ENCODE measurements around the gene ENTHD1.

Gene ENTHD1

DNA sequence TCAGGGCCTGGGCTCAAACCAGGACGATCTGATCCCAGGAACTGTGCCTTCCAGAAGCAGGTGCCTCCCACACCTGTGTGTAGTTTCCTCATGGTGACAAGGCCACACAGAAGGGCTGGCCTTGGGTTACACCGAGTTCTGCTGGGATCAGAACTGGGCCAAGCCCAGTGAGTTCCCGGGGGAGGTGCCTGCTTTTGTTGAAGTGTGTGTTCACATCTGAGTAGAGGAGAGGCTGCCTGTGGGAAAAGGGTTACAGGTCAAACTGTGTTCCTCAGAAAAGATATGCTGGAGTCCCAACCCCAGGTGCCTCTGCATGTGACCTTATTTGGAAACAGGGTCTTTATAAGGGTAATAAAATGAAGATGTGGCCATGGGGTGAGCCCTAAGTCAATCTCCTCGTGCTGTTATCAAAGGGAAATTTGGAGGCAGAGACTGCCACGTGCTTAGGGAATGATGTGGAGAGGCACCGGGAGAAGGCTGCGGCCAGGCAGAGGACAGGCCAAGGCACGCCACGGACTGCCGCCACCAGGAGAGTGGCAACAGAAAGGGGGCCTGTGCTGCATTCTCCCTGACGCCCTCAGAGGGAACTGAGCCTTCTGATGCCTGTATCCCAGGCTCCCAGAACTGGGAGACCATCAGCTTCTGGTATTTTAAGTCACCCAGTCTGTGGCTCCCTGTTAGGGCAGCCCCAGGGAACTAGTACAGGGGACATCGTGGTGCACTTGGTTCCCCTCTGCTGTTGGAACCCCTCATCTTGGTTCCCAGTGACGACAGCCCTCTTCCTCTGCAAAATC is 164.2 kb downstream of the ENTHD1 start:
- Histone ChIP-seq H3K27me3 (ENCODE audit: control insufficient read depth, insufficient read depth, low read length) (no peaks in the 10 kb centered on the region), H3K4me1 (ENCODE audit: control insufficient read depth, insufficient read depth, low read length) (peaks cover 7% of the 10 kb centered on the region; the same call in 1 of the 2 replicates), H3K27ac (ENCODE audit: low read depth, low read length) (no peak overlapping the region), H3K9ac (ENCODE audit: low read depth, low read length) (no peak overlapping the region), H3K9me3 (ENCODE audit: control insufficient read depth, insufficient read depth, low read length) (no peaks in the 10 kb centered on the region), H3K36me3 (ENCODE audit: control insufficient read depth, insufficient read depth, low read length) (no peaks in the 10 kb centered on the region), H3K4me3 (ENCODE audit: low read depth, low read length) (no peak overlapping the region)

DNA sequence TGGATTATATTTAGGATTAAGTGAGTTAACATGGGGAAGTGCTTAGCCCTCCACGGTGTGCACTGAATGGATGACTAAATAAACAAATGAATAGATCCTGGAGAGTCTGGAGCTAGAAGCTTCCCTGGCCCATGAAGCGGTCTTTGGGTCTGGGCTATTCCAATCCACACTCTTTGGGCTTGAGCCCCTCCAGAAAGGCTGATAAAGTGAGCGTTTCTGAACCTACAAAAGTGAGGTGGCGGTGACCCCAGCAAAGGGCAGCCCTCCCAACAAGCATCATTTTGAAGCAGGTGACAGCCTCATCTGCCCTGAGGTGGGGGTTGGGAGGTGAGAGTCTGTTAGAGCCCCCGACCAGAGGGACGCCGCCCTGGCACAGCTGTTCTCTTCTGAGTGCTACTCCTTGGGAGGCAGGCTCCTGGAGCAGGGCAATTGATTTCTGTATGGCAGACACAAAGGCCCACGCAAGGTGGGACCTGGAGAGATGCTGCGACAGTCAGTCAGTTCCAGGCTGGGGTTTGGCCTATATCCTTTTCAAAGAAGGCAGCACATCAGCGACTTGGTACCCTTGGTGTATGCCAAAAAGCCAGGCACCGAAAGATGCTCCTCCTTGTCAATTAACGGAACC is 165.2 kb downstream of the ENTHD1 start:
- Histone ChIP-seq H3K4me3 (ENCODE audit: low read depth, low read length) (no peak overlapping the region), H3K27me3 (ENCODE audit: control insufficient read depth, insufficient read depth, low read length) (no peaks in the 10 kb centered on the region), H3K9me3 (ENCODE audit: control insufficient read depth, insufficient read depth, low read length) (no peaks in the 10 kb centered on the region), H3K4me1 (ENCODE audit: control insufficient read depth, insufficient read depth, low read length) (peaks cover 7% of the 10 kb centered on the region; the same call in 1 of the 2 replicates), H3K9ac (ENCODE audit: low read depth, low read length) (no peak overlapping the region), H3K36me3 (ENCODE audit: control insufficient read depth, insufficient read depth, low read length) (no peaks in the 10 kb centered on the region), H3K27ac (ENCODE audit: low read depth, low read length) (no peak overlapping the region)

DNA sequence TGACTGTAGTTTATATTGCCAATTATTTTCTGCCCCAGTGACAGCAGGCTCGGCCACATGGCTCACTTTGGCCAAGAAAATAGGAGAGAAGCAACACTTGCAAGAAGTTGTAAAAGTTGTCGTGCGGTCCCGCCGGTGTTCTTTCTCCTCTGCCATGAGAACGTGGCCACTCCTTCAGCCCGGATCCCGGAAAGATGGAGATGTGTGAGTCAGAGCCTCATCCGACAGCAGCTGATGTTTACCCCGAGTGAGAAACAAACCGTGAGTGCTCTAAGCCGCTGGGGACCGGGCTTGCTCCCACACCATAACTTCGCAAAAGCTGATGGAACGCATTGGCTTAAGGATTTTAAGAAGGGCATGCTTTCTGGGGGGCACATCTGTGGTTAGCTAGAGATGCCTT is 166.0 kb downstream of the ENTHD1 start:
- Histone ChIP-seq H3K9me3 (ENCODE audit: control insufficient read depth, insufficient read depth, low read length) (no peaks in the 10 kb centered on the region), H3K36me3 (ENCODE audit: control insufficient read depth, insufficient read depth, low read length) (no peaks in the 10 kb centered on the region), H3K27me3 (ENCODE audit: control insufficient read depth, insufficient read depth, low read length) (no peaks in the 10 kb centered on the region), H3K9ac (ENCODE audit: low read depth, low read length) (no peak overlapping the region), H3K4me1 (ENCODE audit: control insufficient read depth, insufficient read depth, low read length) (peaks cover 7% of the 10 kb centered on the region; the same call in 1 of the 2 replicates), H3K27ac (ENCODE audit: low read depth, low read length) (no peak overlapping the region), H3K4me3 (ENCODE audit: low read depth, low read length) (no peak overlapping the region)

GRCh38 chr22:39725351-39726035 is 168.1 kb downstream of the ENTHD1 start:
- Histone ChIP-seq H3K27ac (ENCODE audit: low read depth, low read length) (no peak overlapping the region), H3K4me3 (ENCODE audit: low read depth, low read length) (no peak overlapping the region), H3K36me3 (ENCODE audit: control insufficient read depth, insufficient read depth, low read length) (no peaks in the 10 kb centered on the region), H3K9ac (ENCODE audit: low read depth, low read length) (no peak overlapping the region), H3K27me3 (ENCODE audit: control insufficient read depth, insufficient read depth, low read length) (no peaks in the 10 kb centered on the region), H3K4me1 (ENCODE audit: control insufficient read depth, insufficient read depth, low read length) (0 out of 2 replicates have a peak, but pooled peaks cover 1% of the 10 kb centered on the region), H3K9me3 (ENCODE audit: control insufficient read depth, insufficient read depth, low read length) (no peaks in the 10 kb centered on the region)

DNA sequence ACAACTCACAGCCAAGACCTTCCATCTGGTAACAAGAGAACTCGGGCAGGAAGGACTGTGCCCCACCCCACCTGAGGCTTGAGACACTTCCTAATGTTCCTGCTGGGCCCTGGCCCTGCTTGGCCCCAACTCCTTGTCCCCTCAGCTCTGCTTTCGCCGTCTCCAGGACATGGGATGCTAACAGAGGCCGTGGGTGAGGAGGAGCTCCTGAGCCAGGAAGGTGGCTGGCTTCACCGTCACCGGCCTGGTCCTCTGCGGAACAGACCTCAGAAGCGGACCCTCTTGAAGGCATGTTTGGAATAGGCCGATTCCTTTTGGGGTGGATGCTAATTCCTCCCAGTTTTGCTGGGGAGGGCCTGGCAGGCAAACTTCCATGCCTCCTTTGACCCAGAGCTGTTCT is 168.7 kb downstream of the ENTHD1 start:
- no peaks in the 10 kb centered on the region for H3K27me3 ChIP-seq (ENCODE audit: control insufficient read depth, insufficient read depth, low read length)
- no peak overlapping the region for H3K27ac ChIP-seq (ENCODE audit: low read depth, low read length)
- no peaks in the 10 kb centered on the region for H3K36me3 ChIP-seq (ENCODE audit: control insufficient read depth, insufficient read depth, low read length)
- no peaks in the 10 kb centered on the region for H3K9me3 ChIP-seq (ENCODE audit: control insufficient read depth, insufficient read depth, low read length)
- no peak overlapping the region for H3K4me3 ChIP-seq (ENCODE audit: low read depth, low read length)
- H3K9ac ChIP-seq (ENCODE audit: low read depth, low read length) = no peak overlapping the region
- peaks cover 7% of the 10 kb centered on the region; the same call in 1 of the 2 replicates for H3K4me1 ChIP-seq (ENCODE audit: control insufficient read depth, insufficient read depth, low read length)

DNA sequence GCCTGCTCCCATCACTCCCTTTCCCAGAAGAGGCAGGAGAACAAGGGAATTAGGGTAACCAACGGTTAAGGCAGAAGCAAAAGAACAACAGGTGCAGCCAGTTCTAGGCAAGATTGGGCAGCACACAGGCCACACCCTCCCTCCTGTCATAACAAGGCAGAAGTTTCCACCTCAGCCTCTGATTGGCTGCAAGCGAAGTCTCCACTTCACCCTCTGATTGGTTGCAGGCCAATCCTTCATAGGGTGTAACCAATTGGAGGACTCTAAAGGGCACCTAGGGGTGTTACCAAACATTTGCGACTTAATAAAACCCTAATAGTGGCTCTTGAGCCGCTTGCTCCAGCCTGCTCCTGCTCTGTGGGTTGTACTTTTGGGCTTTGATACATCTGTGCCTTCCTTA is 169.2 kb downstream of the ENTHD1 start:
- Histone ChIP-seq H3K27me3 (ENCODE audit: control insufficient read depth, insufficient read depth, low read length) (no peaks in the 10 kb centered on the region), H3K27ac (ENCODE audit: low read depth, low read length) (no peak overlapping the region), H3K9ac (ENCODE audit: low read depth, low read length) (no peak overlapping the region), H3K36me3 (ENCODE audit: control insufficient read depth, insufficient read depth, low read length) (no peaks in the 10 kb centered on the region), H3K4me3 (ENCODE audit: low read depth, low read length) (no peak overlapping the region), H3K9me3 (ENCODE audit: control insufficient read depth, insufficient read depth, low read length) (no peaks in the 10 kb centered on the region), H3K4me1 (ENCODE audit: control insufficient read depth, insufficient read depth, low read length) (peaks cover 10% of the 10 kb centered on the region; the same call in 1 of the 2 replicates)

DNA sequence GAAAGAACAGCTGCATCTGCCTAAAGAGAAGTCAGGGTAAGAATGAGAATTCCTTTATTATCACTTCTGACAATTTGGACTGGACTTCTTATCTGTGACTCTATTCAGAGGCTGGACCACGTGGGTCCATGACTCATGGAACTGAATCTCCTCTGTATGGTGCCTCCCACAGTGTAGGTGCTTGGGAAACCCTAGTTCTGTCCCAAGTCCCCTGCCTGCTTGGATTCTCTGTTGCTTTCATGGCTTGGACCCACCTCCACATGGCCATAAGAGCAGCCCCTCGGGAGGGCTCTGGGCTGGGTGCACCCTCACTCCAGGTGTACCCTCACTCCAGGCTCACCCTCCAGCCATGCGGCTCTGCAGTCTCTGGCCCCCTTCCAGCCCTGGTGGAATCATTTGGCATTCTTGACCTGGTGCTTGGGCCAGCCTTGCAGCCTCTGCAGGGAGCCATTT is 169.6 kb downstream of the ENTHD1 start:
- Histone ChIP-seq H3K4me1 (ENCODE audit: control insufficient read depth, insufficient read depth, low read length) (peaks cover 10% of the 10 kb centered on the region; the same call in 1 of the 2 replicates), H3K27me3 (ENCODE audit: control insufficient read depth, insufficient read depth, low read length) (no peaks in the 10 kb centered on the region), H3K4me3 (ENCODE audit: low read depth, low read length) (no peak overlapping the region), H3K36me3 (ENCODE audit: control insufficient read depth, insufficient read depth, low read length) (no peaks in the 10 kb centered on the region), H3K9me3 (ENCODE audit: control insufficient read depth, insufficient read depth, low read length) (no peaks in the 10 kb centered on the region), H3K27ac (ENCODE audit: low read depth, low read length) (no peak overlapping the region), H3K9ac (ENCODE audit: low read depth, low read length) (no peak overlapping the region)

- no peak overlapping the region for H3K9ac ChIP-seq (ENCODE audit: low read depth, low read length)
- H3K4me1 ChIP-seq (ENCODE audit: control insufficient read depth, insufficient read depth, low read length) = peaks cover 10% of the 10 kb centered on the region; the same call in 1 of the 2 replicates
- H3K27me3 ChIP-seq (ENCODE audit: control insufficient read depth, insufficient read depth, low read length) = no peaks in the 10 kb centered on the region
- H3K27ac ChIP-seq (ENCODE audit: low read depth, low read length) = no peak overlapping the region
- no peak overlapping the region for H3K4me3 ChIP-seq (ENCODE audit: low read depth, low read length)
- H3K36me3 ChIP-seq (ENCODE audit: control insufficient read depth, insufficient read depth, low read length) = no peaks in the 10 kb centered on the region
- no peaks in the 10 kb centered on the region for H3K9me3 ChIP-seq (ENCODE audit: control insufficient read depth, insufficient read depth, low read length)
Observed at GRCh38 chr22:39723463-39723862, 170.1 kb downstream of the ENTHD1 start.

DNA sequence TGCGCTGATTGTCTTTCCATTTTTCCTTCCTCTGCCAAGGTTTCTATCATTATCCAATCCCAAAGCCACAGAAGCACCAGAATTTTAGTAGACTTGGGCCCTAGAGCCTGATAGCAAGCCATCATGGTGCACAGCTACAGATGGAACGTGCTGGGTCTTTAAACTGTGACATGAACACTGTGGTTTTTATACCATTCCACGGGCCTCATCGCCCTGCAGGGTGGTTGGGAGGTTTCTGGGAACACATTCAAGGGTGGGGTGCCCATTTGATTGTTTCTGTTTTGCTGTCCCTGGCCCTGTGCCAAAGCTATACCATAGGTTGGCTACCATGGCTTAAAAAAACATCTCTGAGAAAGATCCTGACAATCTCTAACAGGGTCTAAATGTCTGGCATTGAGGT is 171.1 kb downstream of the ENTHD1 start:
- Histone ChIP-seq H3K27ac (ENCODE audit: low read depth, low read length) (no peak overlapping the region), H3K27me3 (ENCODE audit: control insufficient read depth, insufficient read depth, low read length) (no peaks in the 10 kb centered on the region), H3K4me3 (ENCODE audit: low read depth, low read length) (no peak overlapping the region), H3K4me1 (ENCODE audit: control insufficient read depth, insufficient read depth, low read length) (peaks cover 10% of the 10 kb centered on the region; the same call in 1 of the 2 replicates), H3K36me3 (ENCODE audit: control insufficient read depth, insufficient read depth, low read length) (no peaks in the 10 kb centered on the region), H3K9ac (ENCODE audit: low read depth, low read length) (no peak overlapping the region), H3K9me3 (ENCODE audit: control insufficient read depth, insufficient read depth, low read length) (no peaks in the 10 kb centered on the region)

DNA sequence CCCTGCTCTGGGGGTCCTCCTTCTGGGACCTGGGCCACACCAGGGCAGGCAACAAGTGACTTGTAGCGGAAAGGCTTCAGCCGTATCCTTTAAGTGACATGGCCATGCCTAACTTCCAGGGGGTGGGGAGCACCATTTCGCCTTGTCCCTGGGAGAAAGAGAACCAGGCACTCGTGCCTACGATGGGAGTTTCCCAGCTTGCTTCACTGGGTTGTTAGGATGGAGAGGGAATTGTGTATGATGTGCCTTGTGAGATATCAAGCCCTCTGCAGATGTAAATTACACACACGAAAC is 171.6 kb downstream of the ENTHD1 start:
- Histone ChIP-seq H3K4me1 (ENCODE audit: control insufficient read depth, insufficient read depth, low read length) (peaks cover 10% of the 10 kb centered on the region; the same call in 1 of the 2 replicates), H3K4me3 (ENCODE audit: low read depth, low read length) (no peak overlapping the region), H3K9me3 (ENCODE audit: control insufficient read depth, insufficient read depth, low read length) (no peaks in the 10 kb centered on the region), H3K9ac (ENCODE audit: low read depth, low read length) (no peak overlapping the region), H3K36me3 (ENCODE audit: control insufficient read depth, insufficient read depth, low read length) (no peaks in the 10 kb centered on the region), H3K27me3 (ENCODE audit: control insufficient read depth, insufficient read depth, low read length) (no peaks in the 10 kb centered on the region), H3K27ac (ENCODE audit: low read depth, low read length) (no peak overlapping the region)

Measured in HUES48 (cell line).